Transverse colon (tissue), 3 donors: ENCODE measurements around the gene TMEM117.

Experiments
- EP300 ChIP-seq: sonication (generic); formaldehyde crosslinking; IDR thresholded peaks from one replicate; pipeline ENCODE4 v1.6.1; 2017; ENCODE audit warnings: antibody characterized with exemption, low read depth
- TF ChIP-seq, protein P1 (sequence below), 5 experiments: fragments of 200-600 bp in 3 of 5; fragments of 450-650 bp in 2 of 5; sonication (generic) in 3 of 5; IDR thresholded peaks; 1 replicate in 2 of 5; 2 replicates in 3 of 5; pipeline ENCODE4 v1.5.1; 2016 to 2017; ENCODE audit warnings: antibody characterized with exemption in 5 of 5, inconsistent platforms in 3 of 5, mild to moderate bottlenecking in 2 of 5, moderate library complexity in 1 of 5

DNA sequence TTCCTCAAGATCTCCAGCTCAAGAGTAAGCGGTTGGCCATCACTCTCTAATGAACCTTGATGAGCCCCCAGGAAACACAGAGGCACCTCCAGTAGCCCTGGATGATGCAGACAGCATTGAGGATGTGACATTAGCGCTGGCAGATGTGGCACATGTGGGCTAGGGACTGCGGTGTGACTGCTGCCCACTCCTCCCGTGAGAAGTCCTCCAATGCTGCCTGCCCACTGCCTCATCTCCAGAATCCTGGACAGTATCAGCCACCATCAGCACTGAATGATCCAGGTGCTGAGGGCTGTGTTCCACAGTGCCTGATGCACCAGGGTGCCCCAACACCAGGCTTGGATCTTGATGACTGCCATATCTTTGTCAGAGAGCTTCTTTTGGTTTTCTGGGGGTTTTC is 412.6 kb downstream of the TMEM117 start:
- TF ChIP-seq, protein P1, sequence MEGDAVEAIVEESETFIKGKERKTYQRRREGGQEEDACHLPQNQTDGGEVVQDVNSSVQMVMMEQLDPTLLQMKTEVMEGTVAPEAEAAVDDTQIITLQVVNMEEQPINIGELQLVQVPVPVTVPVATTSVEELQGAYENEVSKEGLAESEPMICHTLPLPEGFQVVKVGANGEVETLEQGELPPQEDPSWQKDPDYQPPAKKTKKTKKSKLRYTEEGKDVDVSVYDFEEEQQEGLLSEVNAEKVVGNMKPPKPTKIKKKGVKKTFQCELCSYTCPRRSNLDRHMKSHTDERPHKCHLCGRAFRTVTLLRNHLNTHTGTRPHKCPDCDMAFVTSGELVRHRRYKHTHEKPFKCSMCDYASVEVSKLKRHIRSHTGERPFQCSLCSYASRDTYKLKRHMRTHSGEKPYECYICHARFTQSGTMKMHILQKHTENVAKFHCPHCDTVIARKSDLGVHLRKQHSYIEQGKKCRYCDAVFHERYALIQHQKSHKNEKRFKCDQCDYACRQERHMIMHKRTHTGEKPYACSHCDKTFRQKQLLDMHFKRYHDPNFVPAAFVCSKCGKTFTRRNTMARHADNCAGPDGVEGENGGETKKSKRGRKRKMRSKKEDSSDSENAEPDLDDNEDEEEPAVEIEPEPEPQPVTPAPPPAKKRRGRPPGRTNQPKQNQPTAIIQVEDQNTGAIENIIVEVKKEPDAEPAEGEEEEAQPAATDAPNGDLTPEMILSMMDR (IDR thresholded peaks at IDR 0.05) = no peak
- TF ChIP-seq EP300 = no peak
